HK-2 (cell line): Measurements from ENCODE around the gene DECR2.
A peak's percentile ranks its signal among the peaks of the same experiment; 100 is the strongest.
"Not testable (repeated sequence)": the region's sequence is repeated elsewhere in the genome, so short reads cannot be mapped to it uniquely, and the experiment has no call there.

ENCODE experiments used
- DNase-seq: peaks from one replicate; pipeline ENCODE4 v3.0.0-alpha.2; 2018; ENCODE audit not compliant: unreplicated experiment

Gene DECR2, protein sequence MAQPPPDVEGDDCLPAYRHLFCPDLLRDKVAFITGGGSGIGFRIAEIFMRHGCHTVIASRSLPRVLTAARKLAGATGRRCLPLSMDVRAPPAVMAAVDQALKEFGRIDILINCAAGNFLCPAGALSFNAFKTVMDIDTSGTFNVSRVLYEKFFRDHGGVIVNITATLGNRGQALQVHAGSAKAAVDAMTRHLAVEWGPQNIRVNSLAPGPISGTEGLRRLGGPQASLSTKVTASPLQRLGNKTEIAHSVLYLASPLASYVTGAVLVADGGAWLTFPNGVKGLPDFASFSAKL

DNA sequence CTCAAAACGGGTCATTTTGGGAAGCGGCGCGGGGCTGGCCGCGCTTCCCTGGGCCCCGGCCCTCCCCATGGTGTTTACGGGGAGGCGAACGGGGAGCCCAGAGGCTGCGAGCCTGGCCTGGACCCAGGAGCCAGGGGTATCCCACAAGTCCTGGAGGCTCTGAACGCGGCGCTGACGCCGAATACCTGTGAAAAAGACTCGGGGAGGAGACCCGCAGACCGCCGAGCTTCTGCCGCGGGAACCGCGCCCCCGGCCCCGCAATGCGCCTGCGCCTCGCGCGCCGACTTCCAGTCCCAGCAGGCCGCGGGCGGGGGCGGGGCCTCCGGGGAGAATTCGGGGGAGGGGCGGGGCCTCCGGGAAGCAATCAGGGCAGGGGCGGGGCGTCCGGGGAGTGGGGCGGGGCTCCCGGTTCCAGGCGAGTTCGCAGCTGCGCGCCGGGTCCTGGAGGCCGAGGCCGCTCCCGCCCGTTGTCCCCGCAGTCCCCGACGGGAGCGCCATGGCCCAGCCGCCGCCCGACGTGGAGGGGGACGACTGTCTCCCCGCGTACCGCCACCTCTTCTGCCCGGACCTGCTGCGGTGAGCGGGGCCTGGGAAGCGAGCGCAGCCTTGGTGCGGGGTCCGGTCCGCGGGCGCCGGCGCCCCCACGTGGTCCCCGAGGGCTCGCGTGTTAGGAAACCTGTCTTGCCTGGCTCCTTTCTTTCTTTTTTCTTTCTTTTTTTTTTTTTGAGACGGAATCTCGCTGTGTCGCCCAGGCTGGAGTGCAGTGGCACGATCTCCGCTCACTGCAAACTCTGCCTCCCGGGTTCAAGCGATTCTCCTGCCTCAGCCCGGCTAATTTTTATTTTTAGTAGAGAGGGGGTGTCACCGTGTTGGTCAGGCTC is at the start of gene DECR2:
TSS of gene DECR2 (plus strand) at position 418 of the 881 bp plus-strand sequence. CDS start at position 497, 79 bp downstream.
- DNase-seq = peak; percentile 95

DNA sequence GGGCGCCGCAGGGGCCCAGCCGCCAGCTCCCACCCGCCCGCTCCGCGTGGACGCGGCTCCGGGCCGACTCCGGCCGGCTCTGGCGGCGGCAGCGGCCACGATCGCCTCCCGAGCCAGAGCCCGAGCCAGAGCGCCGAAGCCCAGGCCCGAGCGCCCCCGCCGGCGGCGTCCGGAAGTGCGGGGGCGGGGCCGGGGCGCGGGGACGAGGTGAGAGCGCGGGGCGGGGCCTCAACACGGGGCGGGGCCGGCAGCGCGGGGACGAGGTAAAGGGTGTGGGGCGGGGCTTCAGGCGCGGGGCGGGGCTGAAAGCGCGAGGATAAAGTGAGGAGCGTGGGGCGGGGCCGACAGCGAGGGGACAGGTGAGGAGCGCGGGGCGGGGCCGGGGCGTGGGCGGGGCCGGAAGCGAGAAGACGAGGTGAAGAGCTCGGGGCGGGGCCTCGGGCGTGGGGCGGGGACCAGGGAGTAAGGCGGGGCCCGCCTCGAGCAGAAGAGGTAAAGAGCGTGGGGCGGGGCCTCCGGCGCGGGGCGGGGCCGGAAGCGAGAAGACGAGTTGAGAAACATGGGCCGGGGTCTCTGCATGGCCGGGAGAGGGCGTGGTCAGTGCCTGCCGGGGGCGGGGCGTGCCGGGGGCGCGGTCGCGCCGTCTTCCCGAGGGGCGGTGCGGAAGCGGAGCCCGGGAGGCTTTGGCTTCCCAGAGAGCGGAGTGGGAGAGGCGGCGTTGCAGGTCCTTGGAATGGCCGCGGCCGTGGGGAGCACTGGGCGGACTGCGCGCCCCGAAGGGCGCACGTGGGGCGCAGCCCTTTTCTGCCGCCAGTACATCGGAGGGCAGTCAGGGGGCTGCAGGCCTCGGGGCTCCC is 48.9 kb upstream of the DECR2 start, which contains the start of gene AXIN1:
TSS of gene AXIN1 (minus strand) at position 177 of the 857 bp plus-strand sequence. CDS start 5,698 bp downstream, outside the sequence.
- DNase-seq = peak; percentile 99

DNA sequence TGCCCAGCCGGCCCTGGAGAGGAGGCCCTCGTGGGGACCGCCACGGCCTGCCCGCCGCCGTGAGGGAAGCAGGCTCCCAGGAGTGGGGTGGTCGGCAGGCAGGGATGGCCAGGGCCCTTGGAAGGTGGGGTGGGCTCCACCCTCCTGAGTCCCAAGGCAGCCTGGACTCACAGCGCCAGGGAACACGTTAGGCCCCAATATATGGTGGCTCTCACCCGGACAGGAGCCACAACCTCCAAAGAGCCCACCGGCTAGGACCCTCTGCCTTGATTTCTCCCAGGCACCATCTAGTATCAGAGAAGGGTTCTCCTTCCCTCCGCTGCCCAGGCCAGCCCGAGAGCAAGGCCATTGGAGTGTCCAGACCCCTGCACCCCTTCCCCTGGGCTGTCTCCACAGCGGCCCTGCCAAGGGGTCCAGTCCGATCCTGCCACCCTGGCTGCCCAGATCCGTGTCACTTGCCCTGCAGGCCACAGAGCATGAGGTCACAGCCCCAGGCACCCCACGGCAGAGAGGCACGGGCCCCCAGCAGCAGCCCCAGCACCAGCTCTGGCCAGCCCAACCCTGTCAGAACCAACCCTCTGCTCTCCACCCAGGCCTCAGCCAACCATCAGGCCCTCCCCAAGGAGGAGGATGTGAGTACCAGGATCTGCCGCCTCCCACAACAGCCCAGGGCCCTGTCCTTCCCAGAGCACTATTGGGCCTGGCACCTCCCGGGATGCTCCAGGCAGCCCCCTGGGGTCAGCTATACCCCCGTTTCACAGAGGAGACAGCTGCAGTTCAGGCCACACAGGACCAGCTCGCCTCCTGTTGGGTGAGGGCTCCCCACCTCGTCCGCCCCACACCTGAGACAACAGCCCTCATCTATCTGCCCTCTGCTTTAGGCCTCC is 48.0 kb upstream of the DECR2 start:
- no peak for DNase-seq

DNA sequence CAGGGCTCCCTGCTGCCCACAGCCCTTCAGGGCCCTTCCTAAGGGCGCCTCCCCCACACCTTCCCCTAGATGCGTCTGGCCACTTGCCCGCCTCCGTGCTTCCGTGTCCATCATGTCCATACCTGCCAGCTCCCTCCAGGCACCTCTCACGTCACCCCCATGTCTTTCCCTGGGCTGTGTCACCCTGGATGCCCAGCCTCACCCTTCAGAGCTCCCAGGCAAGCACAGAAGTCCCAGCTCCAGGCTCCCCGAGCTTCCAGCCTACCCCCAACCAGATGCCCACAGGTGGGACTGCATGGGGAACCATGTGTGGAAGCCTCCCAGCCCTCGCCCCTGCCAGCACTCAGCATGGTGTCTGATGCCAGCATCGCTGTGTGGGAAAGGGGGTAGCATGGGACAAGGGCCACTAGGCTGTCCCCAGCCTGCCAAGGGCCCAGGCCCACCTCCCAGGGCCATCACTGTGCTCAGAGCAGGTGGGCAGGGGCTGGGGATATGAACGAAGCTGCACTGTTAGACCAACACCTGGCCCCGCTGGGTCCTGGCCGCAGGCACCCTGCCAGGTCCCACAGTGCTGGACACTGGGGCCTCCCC is 47.3 kb upstream of the DECR2 start:
- no peak for DNase-seq

DNA sequence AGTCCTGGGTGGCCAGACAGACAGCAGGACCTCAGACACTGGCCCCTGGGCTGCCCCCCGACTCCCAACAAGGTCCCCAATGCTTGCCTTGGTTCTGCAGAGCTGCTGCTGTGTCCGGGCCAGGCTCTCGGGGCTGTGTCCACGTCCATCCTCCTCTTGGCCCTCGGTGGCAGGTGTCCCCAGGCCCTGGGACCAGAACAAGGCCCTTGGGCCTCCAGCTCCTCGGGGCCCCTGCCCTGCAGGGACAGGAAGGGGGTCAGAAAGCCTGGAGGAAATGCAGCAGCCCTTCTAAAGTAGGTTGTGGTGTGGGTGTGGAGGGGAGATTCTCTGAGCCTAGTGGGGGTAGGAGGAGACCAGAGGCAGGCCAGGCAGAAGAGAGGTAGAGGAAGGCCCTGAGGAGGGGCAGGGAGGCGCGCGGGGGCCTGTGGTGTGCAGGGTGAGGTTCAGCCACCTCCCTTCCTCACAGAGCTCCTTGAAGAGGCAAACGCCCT is 46.7 kb upstream of the DECR2 start:
- DNase-seq = no peak

DNA sequence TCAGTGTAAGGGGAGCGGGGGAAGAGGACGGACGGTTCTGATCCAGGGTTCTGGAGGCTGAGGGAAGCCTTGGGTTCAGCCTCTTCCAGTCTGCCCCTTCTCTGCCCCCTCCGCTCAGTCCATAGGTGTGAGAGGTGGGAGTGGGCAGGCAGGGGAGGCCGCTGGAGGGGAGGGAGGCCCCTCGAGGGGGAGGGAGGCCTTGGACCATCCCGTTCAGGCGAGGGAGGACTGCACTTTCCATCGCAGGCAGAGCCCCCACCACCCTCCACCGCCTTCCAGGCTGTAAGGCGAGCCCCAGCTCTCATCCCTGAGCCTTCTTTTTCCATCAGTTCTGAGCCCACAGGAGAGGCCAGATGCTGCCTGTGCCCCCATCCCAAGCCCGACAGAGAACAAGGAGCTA is 44.9 kb upstream of the DECR2 start:
- no peak for DNase-seq

DNA sequence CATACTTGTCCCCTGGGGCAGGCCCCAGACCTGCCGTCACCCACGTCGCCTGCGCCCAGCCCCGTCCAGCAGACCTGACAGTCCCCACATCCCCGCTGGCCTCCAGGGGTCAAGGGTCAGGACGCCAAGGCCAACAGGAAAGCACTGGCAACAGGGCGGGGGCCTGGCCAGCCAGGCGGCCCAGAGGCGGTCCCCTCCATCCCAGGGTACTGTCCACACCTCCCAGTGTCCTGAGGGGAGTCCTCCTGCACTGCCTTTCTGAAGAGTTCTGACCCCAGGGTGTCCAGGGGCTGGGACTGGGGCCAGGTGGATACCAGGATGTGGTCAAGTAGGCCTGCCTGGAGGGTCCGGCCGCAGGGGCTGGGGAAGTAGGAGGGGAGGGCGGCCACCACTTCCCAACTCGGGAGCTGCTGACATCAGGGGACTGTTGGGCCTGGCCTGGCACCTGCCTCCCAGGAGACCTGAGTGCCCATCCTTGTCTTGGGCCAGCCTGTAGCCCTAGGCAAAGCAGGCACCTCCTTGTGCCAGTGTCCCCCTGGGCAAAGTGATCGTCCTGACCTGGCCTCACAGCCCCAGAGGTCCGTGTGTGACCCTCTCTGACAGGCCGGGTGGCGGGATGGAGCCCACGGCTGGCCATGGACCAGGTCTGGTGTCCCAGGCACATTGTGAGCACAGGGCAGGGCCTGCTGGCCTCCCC is 42.5 kb upstream of the DECR2 start:
- DNase-seq = no peak

DNA sequence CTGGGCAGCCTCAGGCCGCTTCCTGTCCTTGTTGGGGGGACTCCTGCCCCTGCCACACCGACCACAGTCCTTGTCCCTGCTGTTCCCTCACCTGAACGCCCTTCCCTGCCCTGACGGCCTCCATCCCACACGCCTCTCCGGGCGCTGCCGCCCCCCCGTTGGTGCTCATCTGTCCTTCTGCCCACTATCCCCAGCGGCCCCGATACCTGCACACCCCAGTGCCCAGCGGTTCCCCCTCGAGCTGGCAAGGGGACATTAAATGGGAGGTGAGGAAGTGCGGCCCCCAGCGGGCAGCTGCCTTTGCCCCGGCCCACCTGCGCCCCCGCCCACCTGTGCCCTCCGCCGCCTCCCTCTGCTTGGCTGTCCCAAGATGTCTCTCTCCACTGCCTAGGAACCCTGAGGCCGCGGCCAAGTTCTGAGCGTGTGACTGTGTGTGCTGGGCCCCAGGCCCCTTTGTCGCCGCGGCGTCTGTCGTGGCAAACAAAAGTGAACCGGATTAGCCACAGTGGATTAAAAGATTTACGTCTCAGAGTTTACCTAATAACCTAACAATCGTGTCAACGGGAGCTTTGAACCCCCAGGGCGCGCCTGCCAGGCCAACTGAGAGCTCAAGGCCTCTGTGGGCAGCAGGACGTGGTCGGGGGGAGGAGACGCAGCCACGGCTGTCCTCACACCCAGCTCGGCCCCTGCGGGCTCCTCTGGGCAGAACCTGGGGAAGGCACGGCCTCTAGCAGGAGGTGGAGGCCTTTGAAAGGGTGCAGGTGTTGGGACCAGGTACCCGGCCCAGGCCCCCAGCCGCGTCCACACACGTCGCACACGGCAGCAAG is 41.6 kb upstream of the DECR2 start:
- DNase-seq = no peak

DNA sequence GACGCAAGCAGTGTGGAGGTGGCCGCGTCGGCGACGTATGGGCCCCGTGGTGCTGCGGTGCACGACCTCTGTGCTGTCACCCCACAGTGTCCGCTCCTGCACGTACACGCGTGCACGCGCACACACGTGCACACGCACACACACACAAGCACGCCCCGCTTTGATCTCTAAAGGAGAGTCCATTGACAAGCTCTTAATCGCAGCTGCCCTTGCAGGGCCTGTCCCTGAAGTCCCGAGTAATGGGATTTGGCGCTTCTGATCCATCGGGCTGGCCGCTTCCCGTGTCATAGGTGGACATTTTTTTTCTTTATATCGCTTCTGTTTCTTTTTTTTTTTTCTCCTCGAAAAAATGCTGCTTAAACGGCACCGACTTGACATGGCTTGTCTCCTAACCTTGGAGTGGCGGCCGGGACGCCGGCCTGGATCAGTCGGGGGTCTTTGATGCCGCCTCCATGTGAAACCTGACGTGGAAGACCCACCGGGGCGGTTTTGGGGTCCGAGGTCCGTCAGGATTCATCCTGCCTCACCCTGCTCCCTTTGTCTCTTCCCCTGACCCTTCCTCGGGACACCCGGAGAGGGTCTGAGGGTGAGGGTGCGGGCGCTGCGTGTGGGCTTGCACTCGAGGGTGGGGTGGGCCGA is 40.9 kb upstream of the DECR2 start:
- DNase-seq = no peak

DNA sequence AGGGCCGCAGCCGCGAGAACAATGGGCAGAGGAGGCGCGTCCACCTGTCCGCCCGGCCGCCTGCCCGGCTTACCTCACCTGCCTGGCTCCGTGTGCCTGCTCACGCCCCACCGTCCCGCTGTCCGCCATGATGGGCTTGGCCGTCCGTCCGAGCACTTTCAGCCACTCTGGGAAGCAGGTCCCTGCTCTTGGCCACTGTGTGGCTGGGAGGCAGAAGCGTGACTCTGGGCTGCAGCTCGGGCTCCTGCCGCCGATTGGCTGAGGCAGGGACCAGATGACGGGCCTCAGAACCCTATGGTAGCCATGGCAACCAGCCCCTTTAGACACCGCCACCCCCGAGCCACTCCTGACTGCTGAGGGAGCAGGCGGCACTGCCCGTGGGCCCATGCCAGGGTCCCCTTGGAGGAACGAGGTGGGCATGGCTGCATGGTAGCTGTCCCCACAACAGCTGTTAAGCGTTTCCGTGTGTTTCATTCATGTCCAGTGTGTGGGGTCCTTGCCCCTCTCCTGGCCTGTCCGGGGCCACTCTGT is 40.3 kb upstream of the DECR2 start:
- DNase-seq = no peak

DNA sequence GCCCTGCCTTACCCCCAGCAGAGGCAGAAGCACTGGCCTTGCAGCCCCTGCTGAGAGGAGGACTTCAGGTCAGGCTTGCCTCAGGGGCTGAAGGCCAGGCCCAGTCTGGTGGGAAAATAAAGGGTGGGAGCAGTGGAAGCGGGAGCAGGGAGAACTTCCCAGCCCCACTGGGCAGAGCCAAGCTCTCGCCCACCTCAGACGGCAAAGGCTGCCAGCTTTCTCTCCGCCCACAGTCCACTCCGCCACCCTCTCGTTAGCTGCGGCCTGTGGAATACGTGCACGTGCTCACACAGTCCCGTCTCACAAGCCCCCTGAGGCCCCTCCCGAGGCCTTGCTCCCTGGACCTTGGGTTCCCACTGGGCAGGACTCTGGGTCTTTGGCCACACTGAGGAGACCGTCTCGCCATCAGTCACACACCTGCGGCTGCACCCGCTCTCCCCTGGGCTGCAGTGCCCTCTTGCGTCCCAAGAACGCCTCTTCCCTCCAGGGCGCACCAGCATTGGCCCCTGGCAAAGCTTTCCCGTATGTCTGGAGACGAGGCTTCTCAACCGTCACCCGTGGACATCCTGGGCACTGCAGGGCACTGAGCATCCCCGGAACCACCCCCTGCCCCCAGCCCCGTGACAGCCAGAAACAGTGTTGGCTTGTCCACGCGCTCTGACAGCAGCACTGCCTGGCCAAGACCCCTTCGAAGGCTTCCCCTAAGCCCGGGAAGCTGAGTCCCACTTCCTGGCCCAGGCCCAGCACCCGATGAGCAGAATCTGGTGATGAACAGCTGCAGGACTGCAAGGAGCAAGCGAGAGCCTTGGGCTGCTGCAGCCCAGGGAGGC is 39.6 kb upstream of the DECR2 start:
- DNase-seq = peak; percentile 74

DNA sequence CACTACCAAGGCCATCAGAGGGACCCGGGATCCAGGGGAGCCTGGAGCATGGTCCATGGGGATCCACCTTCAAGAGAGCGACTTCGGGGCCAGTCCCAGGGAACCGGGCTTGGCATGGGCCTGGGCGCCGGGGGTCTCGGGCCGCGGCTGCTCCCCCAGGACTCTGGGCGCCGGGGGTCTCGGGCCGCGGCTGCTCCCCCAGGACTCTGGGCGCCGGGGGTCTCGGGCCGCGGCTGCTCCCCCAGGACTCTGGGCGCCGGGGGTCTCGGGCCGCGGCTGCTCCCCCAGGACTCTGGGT is 39.0 kb upstream of the DECR2 start:
- DNase-seq = not testable (repeated sequence)

DNA sequence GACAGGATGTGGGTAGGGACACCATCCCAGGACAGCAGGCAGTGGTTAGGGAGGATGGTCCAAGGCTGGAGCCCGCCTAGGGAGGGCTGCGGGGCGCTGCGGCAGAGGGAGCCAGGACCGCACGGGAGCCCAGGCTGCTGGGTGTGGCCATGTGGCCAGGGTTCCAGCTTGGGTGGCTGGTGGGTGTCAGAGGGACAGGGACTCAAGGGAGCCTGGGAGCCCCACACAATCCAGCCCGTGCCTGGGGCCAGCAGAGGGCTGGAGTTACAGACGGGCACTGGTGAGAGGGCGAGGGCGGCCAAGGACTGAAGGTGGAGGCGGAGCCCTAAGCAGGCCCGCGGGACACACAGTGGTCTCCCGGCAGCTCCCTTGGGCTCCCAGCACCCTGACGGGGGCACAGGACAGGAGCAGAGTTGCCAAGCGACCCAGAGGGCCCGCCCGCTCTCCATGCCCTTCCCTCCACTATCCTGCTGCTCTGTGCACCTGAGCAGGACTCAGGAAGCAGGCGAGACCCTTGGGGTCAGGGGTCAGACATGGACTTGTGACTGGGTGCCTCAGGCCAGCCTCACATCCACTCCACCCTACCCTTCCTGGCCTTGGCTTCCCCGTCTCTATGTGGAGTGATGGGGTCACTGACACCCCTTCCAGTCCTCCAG is 38.4 kb upstream of the DECR2 start:
- no peak for DNase-seq

DNA sequence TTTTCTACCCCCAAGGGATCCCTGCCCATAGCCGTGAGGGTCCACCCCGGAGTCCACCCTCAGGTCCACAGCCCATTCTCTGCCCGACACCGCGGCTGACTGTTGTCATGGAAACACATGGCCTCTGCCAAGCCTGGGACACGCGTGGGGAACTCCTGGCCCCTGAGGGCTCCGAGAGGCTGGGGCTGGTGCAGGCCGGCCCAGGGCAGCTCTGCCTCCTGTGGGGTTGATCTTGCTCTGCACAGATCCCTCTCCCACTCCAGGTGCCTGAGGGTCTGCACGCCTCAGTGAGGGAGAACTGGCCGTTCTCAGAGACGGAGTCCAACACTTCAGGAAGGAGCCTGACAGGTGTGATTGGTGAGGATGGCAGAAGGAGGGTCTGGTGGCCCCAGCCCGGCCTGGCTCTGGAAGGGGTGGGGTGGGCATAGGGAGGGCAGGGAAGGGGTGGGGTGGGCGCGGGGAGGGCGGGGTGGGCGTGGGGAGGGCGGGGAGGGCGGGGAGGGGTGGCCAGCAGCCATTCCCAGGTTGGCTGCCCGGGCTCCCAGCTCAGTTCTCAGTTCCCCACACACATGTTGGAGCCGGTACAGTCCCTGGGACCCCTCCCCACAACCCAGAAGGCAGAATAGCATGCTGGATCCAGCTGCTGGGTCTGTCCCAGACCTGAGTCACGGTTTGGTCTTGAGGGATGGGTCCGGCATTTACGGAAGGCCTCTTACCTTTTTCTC is 37.8 kb upstream of the DECR2 start:
- no peak for DNase-seq

DNA sequence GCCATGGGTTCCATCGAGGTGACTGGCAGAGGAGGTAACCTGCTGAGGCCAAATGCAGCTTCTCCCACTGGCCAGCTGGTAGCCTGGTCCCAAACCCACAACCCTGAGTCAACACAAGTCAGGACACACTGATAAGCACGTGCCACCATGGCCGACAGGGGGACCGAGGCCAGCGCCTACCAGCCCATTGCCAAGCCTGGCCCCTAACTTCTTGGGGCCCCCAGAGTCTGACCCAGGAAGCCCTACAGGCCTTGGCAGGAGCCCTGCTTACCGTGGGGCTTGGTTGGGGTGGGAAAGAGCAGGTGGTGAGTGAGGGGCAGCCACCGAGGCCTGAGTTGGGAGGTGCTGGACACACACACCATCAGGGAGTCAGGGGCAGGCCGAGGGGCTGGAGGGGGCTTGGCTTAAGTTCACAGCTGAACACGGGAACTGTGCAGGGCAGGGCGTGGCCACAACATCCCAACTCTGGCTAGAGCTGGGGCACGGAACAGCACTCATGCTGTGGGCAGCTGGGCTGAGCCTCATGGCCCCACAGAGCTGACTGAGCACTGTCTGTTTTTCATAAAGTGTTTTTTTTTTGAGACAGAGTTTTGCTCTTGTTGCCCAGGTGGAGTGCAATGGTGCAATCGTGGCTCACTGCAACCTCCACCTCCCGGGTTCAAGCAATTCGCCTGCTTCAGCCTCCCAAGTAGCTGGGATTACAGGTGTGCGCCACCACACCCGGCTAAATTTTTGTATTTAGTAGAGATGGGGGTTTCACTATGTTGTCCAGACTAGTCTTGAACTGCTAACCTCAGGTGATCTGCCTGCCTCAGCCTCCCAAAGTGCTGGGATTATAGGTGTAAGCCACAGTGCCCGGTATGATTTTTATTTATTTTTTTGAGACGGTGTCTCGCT is 36.8 kb upstream of the DECR2 start:
- DNase-seq = no peak
